Right cardiac atrium (tissue), 5 donors: ENCODE data around the gene LGALS1. TPM values are rescaled to one million over a fixed set of nuclear protein-coding genes. Genes with fewer than 3 reads are reported as not detected.

ENCODE experiments used
- ATAC-seq, 2 donors: fragments of 200-7000 bp; cut with Tn5 transposase; one replicate each; pipeline versions ENCODE4 v1.8.0 to v1.9.1; 2020; ENCODE audit warnings: moderate library complexity in 2 of 2, mild to moderate bottlenecking in 1 of 2
- DNase-seq, 3 donors: peaks; one replicate each; pipeline ENCODE4 v3.0.0-alpha.2; 2020
- H3K27ac ChIP-seq: one replicate; pipeline ENCODE4 v1.5.1; 2013; ENCODE audit warnings: mild to moderate bottlenecking, low read length, control low read depth, moderate library complexity
- H3K27me3 ChIP-seq: one replicate; pipeline ENCODE4 v1.6.1; 2013; ENCODE audit not compliant: control insufficient read depth, insufficient read depth
- H3K4me1 ChIP-seq: one replicate; pipeline ENCODE4 v1.6.1; 2013; ENCODE audit warnings: low read length; ENCODE audit not compliant: control insufficient read depth, insufficient read depth
- H3K4me3 ChIP-seq: one replicate; pipeline ENCODE4 v1.5.1; 2013; ENCODE audit warnings: low read length, control low read depth
- H3K9me3 ChIP-seq: one replicate; pipeline ENCODE4 v1.6.1; 2013; ENCODE audit warnings: low read length; ENCODE audit not compliant: control insufficient read depth
- WGBS: extraction: QIAGEN DNeasy Blood & Tissue Kit; methylation state at CpG from one replicate; pipeline ENCODE4 v1.1.7; 2013; 5-methylcytosine and 5-hydroxymethylcytosine counted together
- intact Hi-C, 4 donors: fragments of 100-400 bp; cut with DNase I; formaldehyde crosslinking; loops; one replicate each; pipeline versions ENCODE4 v1.11.0 to v1.14.0; 2022 to 2023
- long read RNA-seq, 4 donors: library from polyadenylated mRNA; unstranded; transcript quantifications; one replicate each; pipeline ENCODE4 v2.0.0, GENCODE V29; 2020 to 2021
- polyA plus RNA-seq: library from polyadenylated mRNA; stranded (reverse); fragments of 200-250 nt; gene quantifications from one replicate; pipeline ENCODE4 v1.2.3, GENCODE V29; 2013
- total RNA-seq, 4 donors: library from RNA; stranded (reverse); fragmentation: NEBNext Ultra II Directional; extraction: Animal tissue kit (Norgen Biotek cat#: 25700); gene quantifications; one replicate each; pipeline ENCODE4 v1.2.1, GENCODE V29; 2021
- donor health status: healthy with polysubstance abuse.
- donor health status: DM: no; HTN: yes; CAD: no.
- donor health status: DM: no; HTN: no; CAD: no.
- donor health status: DM: no; HTN: yes; CAD: no; lungs with severe emphysema.
- donor health status: DM: yes; HTN: yes; CAD: no.

Gene LGALS1
- total RNA-seq (100 to 1,000 TPM; 438 to 693 (median 551) TPM), polyA plus RNA-seq (1,338 TPM)
- long read RNA-seq, donor 1, transcript LGALS1-201 (4 exons, 560 nt), result major isoform, 140 of 156 reads
- long read RNA-seq, donor 1, partial matches to known transcripts, result 13 of 156 reads
- long read RNA-seq, donor 1, other reads (novel, unspliced or antisense), result 3 of 156 reads
- long read RNA-seq, donor 2, transcript LGALS1-201 (4 exons, 560 nt), result major isoform, 128 of 147 reads
- long read RNA-seq, donor 2, partial matches to known transcripts, result 17 of 147 reads
- long read RNA-seq, donor 2, other reads (novel, unspliced or antisense), result 2 of 147 reads
- long read RNA-seq, donor 3, transcript LGALS1-201 (4 exons, 560 nt), result major isoform, 27 of 34 reads
- long read RNA-seq, donor 3, partial matches to known transcripts, result 6 of 34 reads
- long read RNA-seq, donor 3, other reads (novel, unspliced or antisense), result 1 of 34 reads
- long read RNA-seq, donor 4, transcript LGALS1-201 (4 exons, 560 nt), result major isoform, 80 of 91 reads
- long read RNA-seq, donor 4, partial matches to known transcripts, result 7 of 91 reads
- long read RNA-seq, donor 4, other reads (novel, unspliced or antisense), result 3 of 91 reads

GRCh38 chr22:37674951-37675929 lies at the start of gene LGALS1:
LGALS1 (plus strand) TSS chr22:37675636; CDS start chr22:37675703, 67 bp downstream.
- whole genome bisulfite sequencing, result 3% methylated on average over 34 of the region's 34 CpGs
- DNase-seq, result peak; percentile 97 to 99 (median 98)
- H3K27me3 ChIP-seq, result no peaks in the 10 kb centered on the region
- H3K4me1 ChIP-seq, result peaks cover 4% of the 10 kb centered on the region
- intact Hi-C loops, result no loop called here
- no peaks in the 10 kb centered on the region for H3K9me3 ChIP-seq
- H3K4me3 ChIP-seq, result peak within 1 kb of the TSS; percentile 91
- ATAC-seq, result peak; percentile 91 to 92
- peak within 1 kb of the TSS; percentile 98 for H3K27ac ChIP-seq

GRCh38 chr22:37625737-37626136 lies 49.7 kb upstream of the LGALS1 start:
- no peaks in the 10 kb centered on the region for H3K4me1 ChIP-seq
- H3K9me3 ChIP-seq, result no peaks in the 10 kb centered on the region
- no peak overlapping the region for H3K4me3 ChIP-seq
- ATAC-seq (no peak), DNase-seq (no peak)
- no peak overlapping the region for H3K27ac ChIP-seq
- intact Hi-C loops, result loop anchor here in 2 of 4 donors (2.0 to 10.0 kb wide), 2 partner anchors 59 to 169 kb away; partner anchors contain the start of gene NOL12 (in 1 of the 2)
- 87% methylated on average over 14 of the region's 14 CpGs for WGBS
- H3K27me3 ChIP-seq, result no peaks in the 10 kb centered on the region

GRCh38 chr22:37626144-37626543 lies 49.3 kb upstream of the LGALS1 start:
- intact Hi-C loops, result loop anchor here in 2 of 4 donors (2.0 to 10.0 kb wide), 2 partner anchors 59 to 169 kb away; partner anchors contain the start of gene NOL12 (in 1 of the 2)
- Histone ChIP-seq H3K27ac (no peak overlapping the region), H3K4me1 (no peaks in the 10 kb centered on the region), H3K9me3 (no peaks in the 10 kb centered on the region), H3K4me3 (no peak overlapping the region), H3K27me3 (no peaks in the 10 kb centered on the region)
- peak; percentile 69 to 71 for ATAC-seq
- WGBS, result 59% methylated on average over 11 of the region's 11 CpGs
- DNase-seq, result peak; percentile 88 to 94 (median 92)

GRCh38 chr22:37626556-37627075 lies 48.8 kb upstream of the LGALS1 start:
- WGBS, result 70% methylated on average over 13 of the region's 13 CpGs
- Histone ChIP-seq H3K4me3 (no peak overlapping the region), H3K27ac (no peak overlapping the region), H3K9me3 (no peaks in the 10 kb centered on the region), H3K4me1 (no peaks in the 10 kb centered on the region), H3K27me3 (no peaks in the 10 kb centered on the region)
- no peak for DNase-seq
- intact Hi-C loops, result loop anchor here in 2 of 4 donors (2.0 to 10.0 kb wide), 2 partner anchors 58 to 168 kb away; partner anchors contain the start of gene NOL12 (in 1 of the 2)
- no peak for ATAC-seq

GRCh38 chr22:37627121-37627520 lies 48.3 kb upstream of the LGALS1 start:
- DNase-seq (no peak), ATAC-seq (no peak)
- Histone ChIP-seq H3K9me3 (no peaks in the 10 kb centered on the region), H3K4me3 (no peak overlapping the region), H3K27ac (no peak overlapping the region), H3K4me1 (no peaks in the 10 kb centered on the region), H3K27me3 (no peaks in the 10 kb centered on the region)
- WGBS, result 50% methylated on average over 7 of the region's 7 CpGs
- intact Hi-C loops, result loop anchor here in 2 of 4 donors (2.0 to 10.0 kb wide), 2 partner anchors 58 to 168 kb away; partner anchors contain the start of gene NOL12 (in 1 of the 2)

- 69% methylated on average over 6 of the region's 6 CpGs for WGBS
- no peak for DNase-seq
- intact Hi-C loops, result loop anchor here in 2 of 4 donors (2.0 to 10.0 kb wide), 2 partner anchors 57 to 167 kb away; partner anchors contain the start of gene NOL12 (in 1 of the 2)
- ATAC-seq, result no peak
- H3K4me1 ChIP-seq, result no peaks in the 10 kb centered on the region
- no peaks in the 10 kb centered on the region for H3K9me3 ChIP-seq
- no peak overlapping the region for H3K27ac ChIP-seq
- no peaks in the 10 kb centered on the region for H3K27me3 ChIP-seq
- no peak overlapping the region for H3K4me3 ChIP-seq
These were observed 47.9 kb upstream of the LGALS1 start for GRCh38 chr22:37627545-37627944.

GRCh38 chr22:37628830-37629229 lies 46.6 kb upstream of the LGALS1 start:
- no peak overlapping the region for H3K27ac ChIP-seq
- ATAC-seq (no peak), DNase-seq (no peak)
- no peak overlapping the region for H3K4me3 ChIP-seq
- no peaks in the 10 kb centered on the region for H3K27me3 ChIP-seq
- 89% methylated on average over 8 of the region's 8 CpGs for WGBS
- H3K4me1 ChIP-seq, result peaks cover 4% of the 10 kb centered on the region
- H3K9me3 ChIP-seq, result no peaks in the 10 kb centered on the region
- intact Hi-C loops, result loop anchor here in 1 of 4 donors (10.0 kb wide), 1 partner anchor 56 kb away; the partner anchor contains the start of gene NOL12

GRCh38 chr22:37629928-37630327 lies 45.5 kb upstream of the LGALS1 start:
- Histone ChIP-seq H3K4me3 (no peak overlapping the region), H3K27me3 (no peaks in the 10 kb centered on the region), H3K9me3 (no peaks in the 10 kb centered on the region), H3K27ac (no peak overlapping the region), H3K4me1 (peaks cover 14% of the 10 kb centered on the region)
- intact Hi-C loops, result loop anchor here in 1 of 4 donors (10.0 kb wide), 1 partner anchor 55 kb away; the partner anchor contains the start of gene NOL12
- WGBS, result 86% methylated on average over 10 of the region's 10 CpGs
- no peak for ATAC-seq
- no peak for DNase-seq

- H3K27me3 ChIP-seq, result no peaks in the 10 kb centered on the region
- no peaks in the 10 kb centered on the region for H3K9me3 ChIP-seq
- 85% methylated on average over 9 of the region's 9 CpGs for WGBS
- intact Hi-C loops, result no loop called here
- no peak overlapping the region for H3K4me3 ChIP-seq
- no peak for ATAC-seq
- H3K27ac ChIP-seq, result no peak overlapping the region
- DNase-seq, result no peak
- peaks cover 14% of the 10 kb centered on the region for H3K4me1 ChIP-seq
These were observed 44.5 kb upstream of the LGALS1 start for GRCh38 chr22:37630839-37631435.
